OCI-LY3 (cell line): Measurements from ENCODE around the gene CPAMD8.
"Not testable (repeated sequence)": the region's sequence is repeated elsewhere in the genome, so short reads cannot be mapped to it uniquely, and the experiment has no call there.

Experiments used
- H2AFZ ChIP-seq: fragments of 200-600, 300-600 bp; shearing (Covaris generic); 2 replicates; pipeline ENCODE4 v1.6.0; 2014; ENCODE audit warnings: antibody characterized with exemption, low read depth, low read length
- H3K27ac ChIP-seq: fragments of 200-600, 300-600 bp; sonication (generic); 2 replicates; pipeline ENCODE4 v1.5.1; 2014; ENCODE audit warnings: mild to moderate bottlenecking, low read length, moderate library complexity, mixed read lengths
- H3K27me3 ChIP-seq: fragments of 200-600, 300-600 bp; sonication (generic); 2 replicates; pipeline ENCODE4 v1.6.1; 2014; ENCODE audit warnings: low read depth, low read length, mixed read lengths
- H3K36me3 ChIP-seq: fragments of 200-600, 300-600 bp; sonication (generic); replicated peaks from 2 replicates; pipeline ENCODE3; 2014; ENCODE audit warnings: low read depth, low read length, mixed read lengths
- H3K4me1 ChIP-seq: fragments of 300-600, 200-600 bp; sonication (generic); 2 replicates; pipeline ENCODE4 v1.6.1; 2014; ENCODE audit warnings: low read length, mixed read lengths
- H3K4me2 ChIP-seq: fragments of 200-600, 300-600 bp; sonication (generic); 2 replicates; pipeline ENCODE4 v1.6.1; 2014; ENCODE audit warnings: low read length, mixed read lengths
- H3K4me3 ChIP-seq: fragments of 300-600, 200-600 bp; sonication (generic); 2 replicates; pipeline ENCODE4 v1.5.1; 2014; ENCODE audit warnings: antibody characterized with exemption, mild to moderate bottlenecking, low read length, moderate library complexity
- H3K79me2 ChIP-seq: fragments of 300-600, 200-600 bp; shearing (Covaris generic); 2 replicates; pipeline ENCODE4 v1.6.1; 2014; ENCODE audit warnings: mild to moderate bottlenecking, low read length, mixed read lengths
- H3K9ac ChIP-seq: fragments of 300-600, 200-600 bp; shearing (Covaris generic); 2 replicates; pipeline ENCODE4 v1.6.0; 2014; ENCODE audit warnings: mild to moderate bottlenecking, low read length, moderate library complexity
- H3K9me3 ChIP-seq: fragments of 200-600, 300-600 bp; shearing (Covaris generic); 2 replicates; pipeline ENCODE4 v1.6.1; 2014; ENCODE audit warnings: low read length, mixed read lengths; ENCODE audit not compliant: insufficient read depth
- H4K20me1 ChIP-seq: fragments of 200-600, 300-600 bp; sonication (generic); 2 replicates; pipeline ENCODE4 v1.6.1; 2016; ENCODE audit warnings: low read length, mixed read lengths; ENCODE audit not compliant: insufficient read depth
- CTCF ChIP-seq: fragments of 200-600, 300-600 bp; sonication (generic); IDR thresholded peaks from 2 replicates; pipeline ENCODE4 v1.5.1; 2014; ENCODE audit warnings: antibody characterized with exemption, low read length, low read depth
- EZH2phosphoT487 ChIP-seq: fragments of 200-600 bp; shearing (Covaris generic); IDR thresholded peaks from 2 replicates; pipeline ENCODE4 v1.6.1; 2018; ENCODE audit warnings: antibody characterized with exemption, mixed run types, low read depth

CPAMD8 gene

DNA sequence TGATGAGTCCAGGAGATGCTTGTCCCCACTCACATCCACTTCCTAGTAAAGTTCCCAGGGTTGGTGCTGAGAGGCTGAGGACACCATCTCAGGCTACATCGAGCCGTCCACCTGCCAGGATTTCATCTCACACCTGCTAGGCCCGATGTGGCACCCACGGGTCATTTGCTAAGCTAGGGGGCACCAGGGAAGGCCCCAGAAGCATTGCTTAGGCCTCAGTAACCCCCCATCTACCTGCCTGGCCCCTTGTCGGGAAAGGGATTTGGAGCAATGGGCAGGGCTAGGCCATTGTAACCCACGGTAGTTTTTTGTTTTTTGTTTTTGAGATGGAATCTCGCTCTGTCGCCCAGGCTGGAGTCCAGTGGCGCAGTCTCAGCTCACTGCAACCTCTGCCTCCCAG lies 86.0 kb downstream of the CPAMD8 start:
- no peaks in the 10 kb centered on the region for H3K27me3 ChIP-seq
- H2AFZ ChIP-seq, result no peak overlapping the region
- H3K36me3 ChIP-seq, result no peaks in the 10 kb centered on the region
- H3K4me2 ChIP-seq, result no peak overlapping the region
- H3K4me3 ChIP-seq, result no peak overlapping the region
- no peaks in the 10 kb centered on the region for H4K20me1 ChIP-seq
- no peaks in the 10 kb centered on the region for H3K79me2 ChIP-seq
- H3K9ac ChIP-seq, result no peak overlapping the region
- no peak overlapping the region for H3K27ac ChIP-seq
- no peak for TF ChIP-seq CTCF
- TF ChIP-seq EZH2phosphoT487, result no peak
- 0 out of 2 replicates have a peak, but pooled peaks cover 2% of the 10 kb centered on the region for H3K9me3 ChIP-seq
- no peaks in the 10 kb centered on the region for H3K4me1 ChIP-seq

- H4K20me1 ChIP-seq, H3K9ac ChIP-seq, H3K4me1 ChIP-seq, H3K4me2 ChIP-seq, H3K79me2 ChIP-seq, H2AFZ ChIP-seq, H3K9me3 ChIP-seq, H3K27me3 ChIP-seq, H3K36me3 ChIP-seq, H3K4me3 ChIP-seq, H3K27ac ChIP-seq: not testable (repeated sequence)
Observed at GRCh38 chr19:16940063-16940462, 86.5 kb downstream of the CPAMD8 start.

DNA sequence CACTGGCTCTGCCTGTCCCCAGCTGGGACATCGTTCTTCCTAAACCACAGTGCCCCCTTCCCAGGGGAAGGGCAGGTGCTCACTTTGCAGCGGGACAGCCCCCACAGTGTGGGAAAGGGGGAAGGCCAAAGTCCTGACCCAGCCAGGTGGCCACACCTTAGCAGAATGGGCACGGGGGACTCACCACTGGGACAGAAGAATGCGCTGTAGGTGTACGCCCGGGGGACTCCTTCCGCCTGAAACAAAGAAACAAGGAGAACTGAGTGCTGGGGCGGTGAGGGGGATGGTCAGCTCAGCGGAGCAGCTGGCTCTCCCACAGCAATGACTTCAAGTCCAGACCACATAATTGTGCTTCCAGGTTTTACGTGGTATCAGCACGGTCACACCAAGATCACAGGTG lies 88.4 kb downstream of the CPAMD8 start:
- H3K79me2 ChIP-seq, result no peaks in the 10 kb centered on the region
- H3K27ac ChIP-seq, result no peak overlapping the region
- no peak overlapping the region for H2AFZ ChIP-seq
- H3K4me2 ChIP-seq, result no peak overlapping the region
- H4K20me1 ChIP-seq, result no peaks in the 10 kb centered on the region
- H3K27me3 ChIP-seq, result no peaks in the 10 kb centered on the region; the same call in 1 of the 2 replicates
- no peak overlapping the region for H3K9ac ChIP-seq
- H3K4me3 ChIP-seq, result no peak overlapping the region
- no peaks in the 10 kb centered on the region for H3K36me3 ChIP-seq
- TF ChIP-seq CTCF (no peak), EZH2phosphoT487 (no peak)
- no peaks in the 10 kb centered on the region for H3K4me1 ChIP-seq
- H3K9me3 ChIP-seq, result peaks cover 24% of the 10 kb centered on the region

- not testable (repeated sequence) for H3K4me3 ChIP-seq, H2AFZ ChIP-seq, H3K79me2 ChIP-seq, H3K9ac ChIP-seq, H3K4me2 ChIP-seq, H3K4me1 ChIP-seq, H3K36me3 ChIP-seq, H3K27me3 ChIP-seq, H3K27ac ChIP-seq, H4K20me1 ChIP-seq
- peaks cover 24% of the 10 kb centered on the region for H3K9me3 ChIP-seq
Observed at GRCh38 chr19:16937796-16938195, 88.8 kb downstream of the CPAMD8 start.

GRCh38 chr19:16936901-16937300 lies 89.7 kb downstream of the CPAMD8 start:
- H3K9me3 ChIP-seq, result peaks cover 24% of the 10 kb centered on the region
- no peak overlapping the region for H3K9ac ChIP-seq
- TF ChIP-seq CTCF, result no peak
- TF ChIP-seq EZH2phosphoT487, result no peak
- H2AFZ ChIP-seq, result no peak overlapping the region
- H3K27ac ChIP-seq, result no peak overlapping the region
- H3K4me1 ChIP-seq, result no peaks in the 10 kb centered on the region
- no peaks in the 10 kb centered on the region for H4K20me1 ChIP-seq
- H3K79me2 ChIP-seq, result no peaks in the 10 kb centered on the region
- no peak overlapping the region for H3K4me2 ChIP-seq
- no peaks in the 10 kb centered on the region for H3K36me3 ChIP-seq
- peaks cover 5% of the 10 kb centered on the region; the same call in 1 of the 2 replicates for H3K27me3 ChIP-seq
- H3K4me3 ChIP-seq, result no peak overlapping the region
